CD4-positive, alpha-beta T cell (primary cell): ENCODE data around the gene TMCO2. TPM values are rescaled to one million over a fixed set of nuclear protein-coding genes. Genes with fewer than 3 reads are reported as not detected.
"Not testable (repeated sequence)": the region's sequence is repeated elsewhere in the genome, so short reads cannot be mapped to it uniquely, and the experiment has no call there.

ENCODE experiments used
- ATAC-seq: fragments of 200-7000 bp; cut with Tn5 transposase; one replicate; pipeline ENCODE4 v1.10.0; 2022; ENCODE audit warnings: mild to moderate bottlenecking; ENCODE audit not compliant: poor library complexity
- CTCF ChIA-PET: fragments of 350-600 bp; sonication (Branson Sonifier 250); formaldehyde crosslinking; loops from one replicate; lab custom pipeline; 2021; ENCODE audit warnings: antibody characterized with exemption, inconsistent platforms; lab: Charles Lee
- POLR2A ChIA-PET: fragments of 350-600 bp; sonication (Branson Sonifier 250); formaldehyde crosslinking; loops from one replicate; lab custom pipeline; 2021; ENCODE audit warnings: antibody characterized with exemption, inconsistent platforms; lab: Charles Lee
- DNase-seq, 14 experiments: peaks; one replicate each; pipeline ENCODE4 v3.0.0-alpha.2; 2013 to 2020; ENCODE audit warnings: mixed read lengths in 2 of 14
- H3K27ac ChIP-seq, 2 donors: one replicate each; pipeline versions ENCODE4 v1.5.1 to v1.7.0; 2013; ENCODE audit warnings: low read length in 2 of 2, low read depth in 1 of 2, mild to moderate bottlenecking in 1 of 2
- H3K27me3 ChIP-seq, 2 experiments: 1 replicate in 1 of 2; 2 replicates in 1 of 2; pipeline versions ENCODE4 v1.6.1 to v1.7.0; 2013; ENCODE audit warnings: low read length in 2 of 2, control low read depth in 1 of 2, mild to moderate bottlenecking in 1 of 2, moderate library complexity in 1 of 2; ENCODE audit not compliant: insufficient read depth in 2 of 2, control insufficient read depth in 1 of 2
- H3K36me3 ChIP-seq: one replicate; pipeline ENCODE4 v1.6.1; 2013; ENCODE audit warnings: low read length, control low read depth; ENCODE audit not compliant: insufficient read depth
- H3K4me1 ChIP-seq: one replicate; pipeline ENCODE4 v1.6.1; 2013; ENCODE audit warnings: low read length, control low read depth; ENCODE audit not compliant: insufficient read depth
- H3K4me3 ChIP-seq: one replicate; pipeline ENCODE4 v1.5.1; 2013; ENCODE audit warnings: mild to moderate bottlenecking, low read length, moderate library complexity
- H3K9me3 ChIP-seq, 2 experiments: 1 replicate in 1 of 2; 2 replicates in 1 of 2; pipeline versions ENCODE4 v1.6.1 to v1.7.0; 2013; ENCODE audit warnings: low read length in 2 of 2, mild to moderate bottlenecking in 2 of 2, control low read depth in 1 of 2, moderate library complexity in 1 of 2; ENCODE audit not compliant: control insufficient read depth in 1 of 2, insufficient read depth in 1 of 2
- H3K27ac Mint-ChIP-seq: one replicate; pipeline ENCODE4 v1.8.0; 2020; ENCODE audit warnings: mixed read lengths
- H3K27me3 Mint-ChIP-seq: one replicate; pipeline ENCODE4 v1.8.0; 2021; ENCODE audit warnings: mixed read lengths
- H3K36me3 Mint-ChIP-seq: one replicate; pipeline ENCODE4 v1.8.0; 2021; ENCODE audit warnings: low read depth, mixed read lengths
- H3K4me1 Mint-ChIP-seq: one replicate; pipeline ENCODE4 v1.8.0; 2021; ENCODE audit warnings: low read depth, mixed read lengths
- H3K4me3 Mint-ChIP-seq: one replicate; pipeline ENCODE4 v1.8.0; 2020; ENCODE audit warnings: mild to moderate bottlenecking, mixed read lengths
- H3K9me3 Mint-ChIP-seq: one replicate; pipeline ENCODE4 v1.8.0; 2020; ENCODE audit warnings: mixed read lengths
- CTCF ChIP-seq: fragments of 200-600 bp; IDR thresholded peaks from one replicate; pipeline ENCODE4 v1.8.0; 2022; ENCODE audit warnings: antibody characterized with exemption, mild to moderate bottlenecking
- intact Hi-C, 2 experiments: fragments of 100-400 bp; cut with DNase I in 1 of 2; cut with micrococcal nuclease in 1 of 2; formaldehyde crosslinking; loops; one replicate each; pipeline versions ENCODE4 v1.15.1 to v1.9.0; 2023 to 2025; cut with DNase I, micrococcal nuclease
- total RNA-seq, 174 experiments: library from RNA in 2 of 174; stranded (reverse) in 2 of 174; gene quantifications; one replicate each; pipeline ENCODE4 v1.2.3 and lab custom pipeline; 2021 to 2026

Gene TMCO2
- total RNA-seq, 2 experiments from 2014 or later = not detected

- CTCF ChIA-PET = interaction anchor here (1.0 to 1.8 kb wide), 3 partner anchors 13 to 67 kb away, joined by 3 to 5 read pairs (median 4); no protein-coding TSS in a partner anchor
- Mint-ChIP-seq H3K27me3 (no peaks in the 10 kb centered on the region), H3K9me3 (no peaks in the 10 kb centered on the region), H3K27ac (no peak overlapping the region), H3K36me3 (peaks cover 83% of the 10 kb centered on the region), H3K4me3 (no peak overlapping the region), H3K4me1 (no peaks in the 10 kb centered on the region)
- Histone ChIP-seq H3K27me3 (no peaks in the 10 kb centered on the region), H3K4me1 (no peaks in the 10 kb centered on the region), H3K27ac (no peak overlapping the region), H3K4me3 (no peak overlapping the region), H3K9me3 (no peaks in the 10 kb centered on the region), H3K36me3 (peaks cover 61% of the 10 kb centered on the region)
- intact Hi-C loops = no loop called here
- no peak for TF ChIP-seq CTCF
- no peak for DNase-seq
- no peak for ATAC-seq
- POLR2A ChIA-PET = no interaction called here
Measured at GRCh38 chr1:40210511-40211204, 37.1 kb upstream of the TMCO2 start.

- Mint-ChIP-seq H3K4me3 (no peak overlapping the region), H3K27me3 (no peaks in the 10 kb centered on the region), H3K9me3 (no peaks in the 10 kb centered on the region), H3K4me1 (no peaks in the 10 kb centered on the region), H3K36me3 (peaks cover 54% of the 10 kb centered on the region), H3K27ac (no peak overlapping the region)
- peaks cover 16% of the 10 kb centered on the region for H3K36me3 ChIP-seq
- ATAC-seq (no peak), DNase-seq (no peak)
- ChIA-PET POLR2A (no interaction called here), CTCF (interaction anchor here (1.3 kb wide), 1 partner anchor 11 kb away, joined by 3 read pairs; no protein-coding TSS in a partner anchor)
- intact Hi-C loops = no loop called here
- H3K27ac ChIP-seq = no peak overlapping the region
- no peaks in the 10 kb centered on the region for H3K27me3 ChIP-seq
- no peak overlapping the region for H3K4me3 ChIP-seq
- H3K9me3 ChIP-seq = no peaks in the 10 kb centered on the region
- no peak for TF ChIP-seq CTCF
- no peaks in the 10 kb centered on the region for H3K4me1 ChIP-seq
Measured at GRCh38 chr1:40218333-40218732, 29.4 kb upstream of the TMCO2 start.

GRCh38 chr1:40221471-40221905 is 26.2 kb upstream of the TMCO2 start:
- intact Hi-C loops, H3K4me1 ChIP-seq, H3K27me3 ChIP-seq, H3K27ac ChIP-seq, H3K4me1 Mint-ChIP-seq, H3K9me3 ChIP-seq, ATAC-seq, POLR2A ChIA-PET, H3K4me3 ChIP-seq, DNase-seq, H3K27ac Mint-ChIP-seq, H3K27me3 Mint-ChIP-seq, H3K9me3 Mint-ChIP-seq, H3K4me3 Mint-ChIP-seq: not testable (repeated sequence)
- CTCF ChIA-PET = interaction anchor here (1.0 to 1.2 kb wide), 2 partner anchors 68 to 94 kb away, joined by 3 to 6 read pairs; no protein-coding TSS in a partner anchor
- H3K36me3 Mint-ChIP-seq = peaks cover 49% of the 10 kb centered on the region
- peaks cover 17% of the 10 kb centered on the region for H3K36me3 ChIP-seq
